Heart right ventricle (tissue), 16 donors: ENCODE results near the gene IL18RAP. TPM values are rescaled to one million over a fixed set of nuclear protein-coding genes. Genes with fewer than 3 reads are reported as not detected.

Source experiments
- ATAC-seq, 8 donors: fragments of 200-7000 bp; cut with Tn5 transposase; one replicate each; pipeline ENCODE4 v1.9.1; 2020; ENCODE audit warnings: mild to moderate bottlenecking in 8 of 8, moderate library complexity in 8 of 8, moderate number of reproducible peaks in 1 of 8
- DNase-seq, 2 donors: peaks; one replicate each; pipeline ENCODE4 v3.0.0-alpha.2; 2020
- H3K27ac ChIP-seq, 10 donors: fragments of 200-600 bp; sonication (generic) in 2 of 10; one replicate each; pipeline versions ENCODE4 v1.5.0 to v1.8.0; 2020 to 2022; ENCODE audit warnings: mild to moderate bottlenecking in 3 of 10
- H3K27me3 ChIP-seq, 7 donors: fragments of 200-600 bp; one replicate each; pipeline ENCODE4 v1.8.0; 2021 to 2022; ENCODE audit warnings: mild to moderate bottlenecking in 2 of 7
- H3K36me3 ChIP-seq, 9 donors: fragments of 200-600 bp; sonication (generic) in 1 of 9; one replicate each; pipeline versions ENCODE4 v1.5.0 to v1.8.0; 2020 to 2022; ENCODE audit warnings: mild to moderate bottlenecking in 2 of 9
- H3K4me1 ChIP-seq, 9 donors: fragments of 200-600 bp; sonication (generic) in 1 of 9; one replicate each; pipeline versions ENCODE4 v1.5.0 to v1.8.0; 2020 to 2022; ENCODE audit warnings: mild to moderate bottlenecking in 4 of 9
- H3K4me3 ChIP-seq, 10 donors: fragments of 200-600 bp; sonication (generic) in 2 of 10; one replicate each; pipeline versions ENCODE4 v1.5.0 to v1.8.0; 2020 to 2022; ENCODE audit warnings: mild to moderate bottlenecking in 7 of 10, moderate library complexity in 2 of 10
- H3K9me3 ChIP-seq, 11 donors: fragments of 200-600 bp in 10 of 11; sonication (generic) in 2 of 11; one replicate each; pipeline versions ENCODE4 v1.5.0 to v1.8.0; 2013 to 2022; ENCODE audit warnings: mild to moderate bottlenecking in 2 of 11, control low read depth in 1 of 11, moderate library complexity in 1 of 11
- WGBS, 2 donors: extraction: QIAGEN DNeasy Blood & Tissue Kit; methylation state at CpG; one replicate each; pipeline ENCODE4 v1.1.7; 2013; ENCODE audit warnings: inconsistent platforms in 1 of 2; 5-methylcytosine and 5-hydroxymethylcytosine counted together
- intact Hi-C, 10 donors: fragments of 100-400 bp; cut with DNase I; formaldehyde crosslinking; loops; one replicate each; pipeline versions ENCODE4 v1.11.1 to v1.14.2; 2022
- polyA plus RNA-seq, 2 donors: library from polyadenylated mRNA; stranded (reverse); fragments of 200-250 nt; gene quantifications; one replicate each; pipeline ENCODE4 v1.2.3, GENCODE V29; 2013
- total RNA-seq, 10 donors: library from RNA; stranded (reverse); fragmentation: NEBNext Ultra II Directional in 3 of 10; extraction: Animal tissue kit (Norgen Biotek cat#: 25700) in 3 of 10; gene quantifications; one replicate each; pipeline versions ENCODE4 v1.2.1 to v1.2.4, GENCODE V29; 2021 to 2023
- TF ChIP-seq, protein P1 (sequence below), 9 donors: fragments of 200-600 bp; sonication (generic) in 2 of 9; IDR thresholded peaks; one replicate each; pipeline versions ENCODE4 v1.5.0 to v1.8.0; 2021 to 2022; ENCODE audit warnings: antibody characterized with exemption in 9 of 9, mild to moderate bottlenecking in 5 of 9, moderate library complexity in 1 of 9
- donor health status: Arrhythmogenic right ventricular cardiomyopathy.
- donor health status: ischemic (EF 13 %, LVEDD 7.1; RV severe dilation, severe dysfunction).
- donor health status: healthy with polysubstance abuse.
- donor health status: DM: no; HTN: yes; CAD: no.
- donor health status: DM: no; HTN: no; CAD: no.
- donor health status: ischemic (EF 25% LVEDD 6.9; RV normal size, moderate dysfunction).
- donor health status: ischemic (EF 25% LVEDD 5.7; RV mildly dilated, moderate dysfunction).
- donor health status: healthy.
- donor health status: DM: yes; HTN: yes; CAD: no.
- donor health status: Ischemic cardiomyopathy.
- donor health status: ischemic (EF 35%, LVEDD 5.7; RV mildly dilated, moderate dysfunction).
- donor health status: nonischemic (EF 11% LVEDD 7.7; RV severe dilation, severe dysfunction).
- donor health status: DM: yes; HTN: yes; CAD: no.
- donor health status: PGD.
- donor health status: ischemic (EF 29% LVEDD 5.4; RV normal size, mild dysfunction).
- donor health status: nonischemic (EF 23%, LVEDD 6.1; RV moderate dilation, normal function).

The IL18RAP gene
- total and polyA plus RNA-seq, 12 donors, result 0.12 to 1.2 (median 0.49) TPM; not detected in 3

DNA sequence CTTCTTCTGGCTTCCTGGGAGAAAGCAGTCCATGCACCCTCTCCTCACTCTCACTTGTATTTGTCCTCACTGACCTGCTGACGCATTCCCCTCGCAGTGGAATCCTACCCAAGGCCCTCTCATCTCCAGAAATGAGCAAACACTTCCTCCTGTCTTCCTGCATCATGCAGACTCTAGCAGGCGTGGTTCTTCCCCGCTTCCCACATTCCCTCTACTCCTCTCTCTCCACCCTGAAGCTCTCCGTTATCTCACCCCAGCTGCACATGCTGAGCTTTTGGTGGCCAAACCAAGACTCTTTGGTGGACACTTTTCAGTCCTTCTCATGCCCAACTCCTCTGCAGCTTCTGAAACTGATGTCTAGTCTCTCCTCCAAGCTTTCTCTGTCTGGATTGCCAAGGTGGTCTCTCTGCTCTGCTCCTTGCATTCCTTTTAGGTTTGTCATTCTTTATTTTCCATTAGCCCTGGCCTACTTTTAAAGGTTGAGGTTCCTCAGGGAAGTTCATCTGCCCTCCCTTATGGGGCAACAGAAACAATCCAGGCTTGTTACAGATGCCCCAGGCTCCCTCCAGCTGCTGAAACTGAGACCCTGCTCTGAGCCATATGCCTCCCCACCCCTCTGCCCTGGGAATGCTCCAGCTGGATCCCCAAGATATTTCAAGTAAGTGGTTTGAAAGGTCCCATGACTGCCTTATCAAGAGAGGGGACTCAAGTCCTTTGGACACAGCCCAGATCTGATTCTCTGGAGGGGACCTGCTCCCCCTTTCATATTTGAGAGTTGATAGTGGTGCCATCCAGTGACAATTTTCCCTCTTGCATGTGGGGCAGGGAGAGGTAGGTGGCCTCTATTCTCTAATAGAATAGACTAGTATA lies 835 bp upstream of the IL18RAP start:
- H3K9me3 ChIP-seq, result no peaks in the 10 kb centered on the region
- no peak for ATAC-seq
- H3K36me3 ChIP-seq, result no peaks in the 10 kb centered on the region
- 77 to 84% methylated on average over 5 of the region's 5 CpGs for WGBS, 2 donors
- intact Hi-C loops, result no loop called here
- H3K27ac ChIP-seq, result peak overlapping the region in 1 of 10 donors; percentile 85
- no peak for DNase-seq
- TF ChIP-seq, protein P1, sequence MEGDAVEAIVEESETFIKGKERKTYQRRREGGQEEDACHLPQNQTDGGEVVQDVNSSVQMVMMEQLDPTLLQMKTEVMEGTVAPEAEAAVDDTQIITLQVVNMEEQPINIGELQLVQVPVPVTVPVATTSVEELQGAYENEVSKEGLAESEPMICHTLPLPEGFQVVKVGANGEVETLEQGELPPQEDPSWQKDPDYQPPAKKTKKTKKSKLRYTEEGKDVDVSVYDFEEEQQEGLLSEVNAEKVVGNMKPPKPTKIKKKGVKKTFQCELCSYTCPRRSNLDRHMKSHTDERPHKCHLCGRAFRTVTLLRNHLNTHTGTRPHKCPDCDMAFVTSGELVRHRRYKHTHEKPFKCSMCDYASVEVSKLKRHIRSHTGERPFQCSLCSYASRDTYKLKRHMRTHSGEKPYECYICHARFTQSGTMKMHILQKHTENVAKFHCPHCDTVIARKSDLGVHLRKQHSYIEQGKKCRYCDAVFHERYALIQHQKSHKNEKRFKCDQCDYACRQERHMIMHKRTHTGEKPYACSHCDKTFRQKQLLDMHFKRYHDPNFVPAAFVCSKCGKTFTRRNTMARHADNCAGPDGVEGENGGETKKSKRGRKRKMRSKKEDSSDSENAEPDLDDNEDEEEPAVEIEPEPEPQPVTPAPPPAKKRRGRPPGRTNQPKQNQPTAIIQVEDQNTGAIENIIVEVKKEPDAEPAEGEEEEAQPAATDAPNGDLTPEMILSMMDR (IDR thresholded peaks at IDR 0.05), result no peak
- H3K27me3 ChIP-seq, result peaks cover 0 to 4% (median 0%) of the 10 kb centered on the region in 7 donors
- no peak overlapping the region for H3K4me3 ChIP-seq
- peaks cover 0 to 39% (median 0%) of the 10 kb centered on the region in 9 donors for H3K4me1 ChIP-seq

DNA sequence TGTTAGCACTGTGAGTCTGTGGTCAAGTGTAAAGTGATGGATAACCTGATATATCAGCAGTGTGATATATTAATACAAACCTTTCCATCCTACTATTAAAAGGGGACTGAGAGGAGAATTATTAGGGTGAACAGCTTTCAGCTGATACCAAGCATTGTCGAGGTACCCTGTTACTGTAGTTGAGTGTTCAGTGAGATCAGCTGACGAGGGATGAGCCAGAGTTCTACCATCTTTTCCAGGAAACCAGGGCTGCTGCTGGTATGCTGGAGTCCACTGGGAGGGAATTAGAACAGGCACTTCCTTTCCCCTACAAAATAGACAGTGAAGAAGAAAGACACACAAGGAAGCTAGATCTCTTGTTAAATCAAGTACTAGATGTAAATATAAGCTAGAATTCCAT lies 408 bp downstream of the IL18RAP start:
- DNase-seq, result no peak
- TF ChIP-seq, protein P1 (IDR thresholded peaks at IDR 0.05), result no peak
- peaks cover 0 to 27% (median 0%) of the 10 kb centered on the region in 9 donors for H3K4me1 ChIP-seq
- peak overlapping the region in 1 of 10 donors; percentile 25 for H3K4me3 ChIP-seq
- peaks cover 0 to 4% (median 0%) of the 10 kb centered on the region in 7 donors for H3K27me3 ChIP-seq
- 75 to 88% methylated on average over 2 of the region's 2 CpGs for WGBS, 2 donors
- no peaks in the 10 kb centered on the region for H3K36me3 ChIP-seq
- peaks cover 0 to 5% (median 0%) of the 10 kb centered on the region in 11 donors for H3K9me3 ChIP-seq
- no peak for ATAC-seq
- intact Hi-C loops, result no loop called here
- H3K27ac ChIP-seq, result peak overlapping the region in 1 of 10 donors; percentile 85

GRCh38 chr2:102424754-102425153 lies 1.8 kb downstream of the IL18RAP start:
- TF ChIP-seq, protein P1 (IDR thresholded peaks at IDR 0.05), result no peak
- Histone ChIP-seq H3K9me3 (peaks cover 0 to 7% (median 0%) of the 10 kb centered on the region in 11 donors), H3K4me3 (peak overlapping the region in 1 of 10 donors; percentile 25), H3K27me3 (peaks cover 0 to 4% (median 0%) of the 10 kb centered on the region in 7 donors), H3K4me1 (peaks cover 0 to 13% (median 0%) of the 10 kb centered on the region in 9 donors), H3K36me3 (no peaks in the 10 kb centered on the region), H3K27ac (peak overlapping the region in 1 of 10 donors; percentile 85)
- 61 to 67% methylated on average over 3 of the region's 3 CpGs for WGBS, 2 donors
- intact Hi-C loops, result no loop called here
- DNase-seq (no peak), ATAC-seq (no peak)

- WGBS, 2 donors, result 51 to 55% methylated on average over 5 of the region's 5 CpGs
- intact Hi-C loops, result no loop called here
- peak overlapping the region in 1 of 10 donors; percentile 85 for H3K27ac ChIP-seq
- TF ChIP-seq, protein P1 (IDR thresholded peaks at IDR 0.05), result no peak
- peak overlapping the region in 1 of 10 donors; percentile 8 for H3K4me3 ChIP-seq
- peaks cover 0 to 4% (median 0%) of the 10 kb centered on the region in 7 donors for H3K27me3 ChIP-seq
- ATAC-seq (no peak), DNase-seq (no peak)
- no peaks in the 10 kb centered on the region for H3K36me3 ChIP-seq
- peaks cover 0 to 7% (median 0%) of the 10 kb centered on the region in 11 donors for H3K9me3 ChIP-seq
- H3K4me1 ChIP-seq, result peaks cover 0 to 11% (median 0%) of the 10 kb centered on the region in 9 donors
These were observed 2.6 kb downstream of the IL18RAP start for GRCh38 chr2:102425441-102426132.
